ENCODE measurements around the gene SETDB1.

SETDB1 gene

DNA sequence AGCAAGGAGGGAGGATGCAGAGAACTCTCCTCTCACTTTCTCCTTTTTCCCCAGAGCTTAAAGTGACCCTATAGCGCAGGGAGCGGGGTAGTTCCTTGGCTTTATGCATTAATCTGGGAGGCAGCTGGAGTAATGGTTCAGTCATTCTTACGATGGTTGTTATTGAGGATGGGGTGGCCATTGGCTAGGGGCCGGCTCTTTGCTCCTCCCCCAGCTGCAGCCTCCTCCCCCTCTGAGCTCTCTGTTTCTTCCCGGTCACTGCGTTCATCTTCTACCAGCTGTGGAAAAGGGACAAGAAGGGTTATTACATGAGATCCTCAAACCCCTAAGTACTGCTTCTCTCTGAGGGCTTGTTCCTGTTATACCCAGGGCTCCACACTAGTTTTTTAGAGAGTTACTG is 39.8 kb downstream of the SETDB1 start:
- Histone ChIP-seq H3K27ac (ENCODE audit: low read depth, low read length) (no peak overlapping the region), H3K9me3 (ENCODE audit: control insufficient read depth, insufficient read depth, low read depth, low read length) (no peaks in the 10 kb centered on the region), H3K4me3 (ENCODE audit: low read depth, low read length) (no peak overlapping the region), H3K36me3 (ENCODE audit: control insufficient read depth, insufficient read depth, low read length) (peaks cover 80% of the 10 kb centered on the region), H3K27me3 (ENCODE audit: control insufficient read depth, insufficient read depth, low read length) (no peaks in the 10 kb centered on the region), H3K9ac (ENCODE audit: low read length) (no peak overlapping the region), H3K4me1 (ENCODE audit: control insufficient read depth, insufficient read depth, low read length) (peaks cover 8% of the 10 kb centered on the region)

GRCh38 chr1:150967936-150968335 is 41.8 kb downstream of the SETDB1 start:
- no peaks in the 10 kb centered on the region for H3K27me3 ChIP-seq (ENCODE audit: control insufficient read depth, insufficient read depth, low read length)
- no peak overlapping the region for H3K4me3 ChIP-seq (ENCODE audit: low read depth, low read length)
- no peak overlapping the region for H3K9ac ChIP-seq (ENCODE audit: low read length)
- H3K27ac ChIP-seq (ENCODE audit: low read depth, low read length): no peak overlapping the region
- H3K36me3 ChIP-seq (ENCODE audit: control insufficient read depth, insufficient read depth, low read length): peaks cover 61% of the 10 kb centered on the region
- H3K4me1 ChIP-seq (ENCODE audit: control insufficient read depth, insufficient read depth, low read length): peaks cover 27% of the 10 kb centered on the region
- H3K9me3 ChIP-seq (ENCODE audit: control insufficient read depth, insufficient read depth, low read depth, low read length): no peaks in the 10 kb centered on the region

DNA sequence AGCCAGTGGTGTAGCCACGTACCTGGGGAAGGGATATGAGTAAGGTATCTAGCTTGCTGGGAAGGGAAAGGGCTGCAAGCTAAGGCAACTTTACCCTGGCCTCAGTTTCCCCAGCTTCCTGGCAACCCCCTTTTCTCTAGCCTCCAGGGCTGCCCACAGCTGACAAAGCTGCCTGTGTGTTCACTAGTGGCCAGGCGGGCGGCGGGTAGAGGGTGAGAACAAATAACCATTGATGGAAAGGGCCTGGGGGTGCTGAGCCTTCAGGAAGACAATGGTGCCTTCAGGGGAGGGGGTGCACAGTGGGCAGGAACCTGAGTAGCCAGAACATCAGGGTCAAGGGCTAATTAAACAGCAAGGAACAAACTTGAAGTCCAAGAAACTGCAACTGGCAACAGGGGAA is 42.3 kb downstream of the SETDB1 start:
- Histone ChIP-seq H3K27me3 (ENCODE audit: control insufficient read depth, insufficient read depth, low read length) (no peaks in the 10 kb centered on the region), H3K27ac (ENCODE audit: low read depth, low read length) (no peak overlapping the region), H3K4me1 (ENCODE audit: control insufficient read depth, insufficient read depth, low read length) (peaks cover 33% of the 10 kb centered on the region), H3K9ac (ENCODE audit: low read length) (no peak overlapping the region), H3K9me3 (ENCODE audit: control insufficient read depth, insufficient read depth, low read depth, low read length) (no peaks in the 10 kb centered on the region), H3K4me3 (ENCODE audit: low read depth, low read length) (no peak overlapping the region), H3K36me3 (ENCODE audit: control insufficient read depth, insufficient read depth, low read length) (peaks cover 55% of the 10 kb centered on the region)

- H3K9me3 ChIP-seq (ENCODE audit: control insufficient read depth, insufficient read depth, low read depth, low read length): no peaks in the 10 kb centered on the region
- no peak overlapping the region for H3K9ac ChIP-seq (ENCODE audit: low read length)
- peaks cover 35% of the 10 kb centered on the region for H3K4me1 ChIP-seq (ENCODE audit: control insufficient read depth, insufficient read depth, low read length)
- no peaks in the 10 kb centered on the region for H3K27me3 ChIP-seq (ENCODE audit: control insufficient read depth, insufficient read depth, low read length)
- H3K27ac ChIP-seq (ENCODE audit: low read depth, low read length): no peak overlapping the region
- peaks cover 44% of the 10 kb centered on the region for H3K36me3 ChIP-seq (ENCODE audit: control insufficient read depth, insufficient read depth, low read length)
- no peak overlapping the region for H3K4me3 ChIP-seq (ENCODE audit: low read depth, low read length)
Measured at GRCh38 chr1:150969626-150970025, 43.5 kb downstream of the SETDB1 start.

- Histone ChIP-seq H3K4me3 (ENCODE audit: low read depth, low read length) (peak overlapping the region; percentile 88; the same call in 1 of the 2 replicates), H3K9ac (ENCODE audit: low read length) (peak overlapping the region; percentile 30), H3K27me3 (ENCODE audit: control insufficient read depth, insufficient read depth, low read length) (no peaks in the 10 kb centered on the region), H3K4me1 (ENCODE audit: control insufficient read depth, insufficient read depth, low read length) (peaks cover 37% of the 10 kb centered on the region), H3K9me3 (ENCODE audit: control insufficient read depth, insufficient read depth, low read depth, low read length) (no peaks in the 10 kb centered on the region), H3K27ac (ENCODE audit: low read depth, low read length) (peak overlapping the region; percentile 6; the same call in 1 of the 2 replicates), H3K36me3 (ENCODE audit: control insufficient read depth, insufficient read depth, low read length) (peaks cover 31% of the 10 kb centered on the region)
Measured at GRCh38 chr1:150970808-150971582, 44.8 kb downstream of the SETDB1 start.

GRCh38 chr1:150971583-150972416 is 45.6 kb downstream of the SETDB1 start:
- H3K27me3 ChIP-seq (ENCODE audit: control insufficient read depth, insufficient read depth, low read length): no peaks in the 10 kb centered on the region
- peaks cover 23% of the 10 kb centered on the region for H3K36me3 ChIP-seq (ENCODE audit: control insufficient read depth, insufficient read depth, low read length)
- no peaks in the 10 kb centered on the region for H3K9me3 ChIP-seq (ENCODE audit: control insufficient read depth, insufficient read depth, low read depth, low read length)
- H3K4me3 ChIP-seq (ENCODE audit: low read depth, low read length): peak overlapping the region; percentile 88
- H3K4me1 ChIP-seq (ENCODE audit: control insufficient read depth, insufficient read depth, low read length): peaks cover 45% of the 10 kb centered on the region
- H3K9ac ChIP-seq (ENCODE audit: low read length): peak overlapping the region; percentile 41
- H3K27ac ChIP-seq (ENCODE audit: low read depth, low read length): peak overlapping the region; percentile 6; the same call in 1 of the 2 replicates

GRCh38 chr1:150972417-150972940 is 46.3 kb downstream of the SETDB1 start:
- Histone ChIP-seq H3K4me3 (ENCODE audit: low read depth, low read length) (peak overlapping the region; percentile 88), H3K9ac (ENCODE audit: low read length) (peak overlapping the region; percentile 41), H3K9me3 (ENCODE audit: control insufficient read depth, insufficient read depth, low read depth, low read length) (no peaks in the 10 kb centered on the region), H3K27me3 (ENCODE audit: control insufficient read depth, insufficient read depth, low read length) (no peaks in the 10 kb centered on the region), H3K4me1 (ENCODE audit: control insufficient read depth, insufficient read depth, low read length) (peaks cover 52% of the 10 kb centered on the region), H3K27ac (ENCODE audit: low read depth, low read length) (peak overlapping the region; percentile 6; the same call in 1 of the 2 replicates), H3K36me3 (ENCODE audit: control insufficient read depth, insufficient read depth, low read length) (peaks cover 17% of the 10 kb centered on the region)

- H3K9me3 ChIP-seq (ENCODE audit: control insufficient read depth, insufficient read depth, low read depth, low read length): no peaks in the 10 kb centered on the region
- H3K36me3 ChIP-seq (ENCODE audit: control insufficient read depth, insufficient read depth, low read length): peaks cover 8% of the 10 kb centered on the region
- peak overlapping the region; percentile 87 for H3K9ac ChIP-seq (ENCODE audit: low read length)
- H3K27me3 ChIP-seq (ENCODE audit: control insufficient read depth, insufficient read depth, low read length): no peaks in the 10 kb centered on the region
- peak overlapping the region; percentile 90; the same call in 1 of the 2 replicates for H3K27ac ChIP-seq (ENCODE audit: low read depth, low read length)
- H3K4me3 ChIP-seq (ENCODE audit: low read depth, low read length): peak overlapping the region; percentile 88
- peaks cover 54% of the 10 kb centered on the region for H3K4me1 ChIP-seq (ENCODE audit: control insufficient read depth, insufficient read depth, low read length)
Measured at GRCh38 chr1:150973258-150973835, 47.2 kb downstream of the SETDB1 start.

- Histone ChIP-seq H3K27ac (ENCODE audit: low read depth, low read length) (peak overlapping the region; percentile 90), H3K4me1 (ENCODE audit: control insufficient read depth, insufficient read depth, low read length) (peaks cover 56% of the 10 kb centered on the region), H3K9ac (ENCODE audit: low read length) (peak overlapping the region; percentile 87), H3K36me3 (ENCODE audit: control insufficient read depth, insufficient read depth, low read length) (peaks cover 1% of the 10 kb centered on the region), H3K27me3 (ENCODE audit: control insufficient read depth, insufficient read depth, low read length) (no peaks in the 10 kb centered on the region), H3K9me3 (ENCODE audit: control insufficient read depth, insufficient read depth, low read depth, low read length) (no peaks in the 10 kb centered on the region), H3K4me3 (ENCODE audit: low read depth, low read length) (peak overlapping the region; percentile 88)
Measured at GRCh38 chr1:150973836-150974579, 47.8 kb downstream of the SETDB1 start.

Measured in HUES6 (cell line).